Sigmoid colon (tissue), 4 donors: ENCODE data around the gene OPALIN.

Source experiments
- CTCF ChIP-seq, 4 experiments: fragments of 450-650 bp in 3 of 4; fragments of 200-600 bp in 1 of 4; IDR thresholded peaks; one replicate each; pipeline ENCODE4 v1.5.1; 2016 to 2019; ENCODE audit warnings: antibody characterized with exemption in 4 of 4, mild to moderate bottlenecking in 3 of 4, moderate library complexity in 2 of 4
- POLR2AphosphoS5 ChIP-seq, 4 donors: sonication (generic); formaldehyde crosslinking; IDR thresholded peaks; one replicate each; pipeline ENCODE4 v1.6.1; 2017; ENCODE audit warnings: antibody characterized with exemption in 4 of 4

GRCh38 chr10:96360766-96361165 lies 2.0 kb upstream of the OPALIN start:
- no peak for TF ChIP-seq CTCF (IDR thresholded peaks at IDR 0.05)
- no peak for TF ChIP-seq POLR2AphosphoS5 (IDR thresholded peaks at IDR 0.05)
